GM12801 (cell line): Measurements from ENCODE around the gene ZCWPW1.

Source experiments
- TF ChIP-seq, protein P1 (sequence below): IDR thresholded peaks from one replicate; pipeline ENCODE4 v1.5.1; 2011; ENCODE audit warnings: control low read depth; ENCODE audit not compliant: insufficient read length; ENCODE audit errors: extremely low read depth

The ZCWPW1 gene

DNA sequence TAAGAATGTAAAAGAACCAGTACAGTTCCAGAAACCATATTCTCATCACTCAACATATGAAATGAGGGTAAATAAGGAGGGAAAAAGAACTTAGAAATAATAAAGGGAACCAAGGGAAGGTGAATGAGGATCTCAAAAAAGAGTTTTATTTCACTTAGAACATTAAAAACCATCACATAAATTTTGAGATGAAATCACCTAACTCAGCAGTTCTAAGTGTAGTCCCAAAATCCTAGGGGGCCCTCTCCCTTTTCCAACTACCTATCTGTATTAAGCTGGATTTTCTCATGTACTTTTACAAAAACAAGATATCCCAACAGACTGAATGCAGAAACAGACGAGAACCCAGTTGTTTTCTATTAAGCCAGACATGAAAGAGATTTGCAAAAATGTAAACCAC is 3.2 kb downstream of the ZCWPW1 start:
- TF ChIP-seq, protein P1, sequence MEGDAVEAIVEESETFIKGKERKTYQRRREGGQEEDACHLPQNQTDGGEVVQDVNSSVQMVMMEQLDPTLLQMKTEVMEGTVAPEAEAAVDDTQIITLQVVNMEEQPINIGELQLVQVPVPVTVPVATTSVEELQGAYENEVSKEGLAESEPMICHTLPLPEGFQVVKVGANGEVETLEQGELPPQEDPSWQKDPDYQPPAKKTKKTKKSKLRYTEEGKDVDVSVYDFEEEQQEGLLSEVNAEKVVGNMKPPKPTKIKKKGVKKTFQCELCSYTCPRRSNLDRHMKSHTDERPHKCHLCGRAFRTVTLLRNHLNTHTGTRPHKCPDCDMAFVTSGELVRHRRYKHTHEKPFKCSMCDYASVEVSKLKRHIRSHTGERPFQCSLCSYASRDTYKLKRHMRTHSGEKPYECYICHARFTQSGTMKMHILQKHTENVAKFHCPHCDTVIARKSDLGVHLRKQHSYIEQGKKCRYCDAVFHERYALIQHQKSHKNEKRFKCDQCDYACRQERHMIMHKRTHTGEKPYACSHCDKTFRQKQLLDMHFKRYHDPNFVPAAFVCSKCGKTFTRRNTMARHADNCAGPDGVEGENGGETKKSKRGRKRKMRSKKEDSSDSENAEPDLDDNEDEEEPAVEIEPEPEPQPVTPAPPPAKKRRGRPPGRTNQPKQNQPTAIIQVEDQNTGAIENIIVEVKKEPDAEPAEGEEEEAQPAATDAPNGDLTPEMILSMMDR, result no peak

DNA sequence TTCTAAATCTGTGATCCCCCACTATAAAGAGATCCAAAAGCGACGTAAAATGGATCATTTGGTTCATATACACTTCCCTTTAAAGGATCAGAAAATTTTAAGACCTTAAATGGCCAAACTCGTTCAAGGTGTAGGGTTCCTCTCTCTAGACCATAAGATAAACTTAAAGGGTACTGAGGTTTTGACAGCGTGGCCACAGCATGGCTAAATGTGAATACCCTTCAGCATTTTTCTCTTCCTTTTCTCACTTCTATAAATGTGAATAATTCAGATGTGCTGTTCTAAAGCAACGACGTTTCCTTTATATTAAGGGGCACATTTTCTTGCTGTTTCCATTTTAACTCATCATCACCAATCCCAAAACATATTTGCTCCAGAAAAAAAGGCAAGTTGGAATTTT is 5.2 kb downstream of the ZCWPW1 start:
- TF ChIP-seq, protein P1, result no peak

- TF ChIP-seq, protein P1, result no peak
These were observed 8.8 kb downstream of the ZCWPW1 start for GRCh38 chr7:100419660-100420226.

DNA sequence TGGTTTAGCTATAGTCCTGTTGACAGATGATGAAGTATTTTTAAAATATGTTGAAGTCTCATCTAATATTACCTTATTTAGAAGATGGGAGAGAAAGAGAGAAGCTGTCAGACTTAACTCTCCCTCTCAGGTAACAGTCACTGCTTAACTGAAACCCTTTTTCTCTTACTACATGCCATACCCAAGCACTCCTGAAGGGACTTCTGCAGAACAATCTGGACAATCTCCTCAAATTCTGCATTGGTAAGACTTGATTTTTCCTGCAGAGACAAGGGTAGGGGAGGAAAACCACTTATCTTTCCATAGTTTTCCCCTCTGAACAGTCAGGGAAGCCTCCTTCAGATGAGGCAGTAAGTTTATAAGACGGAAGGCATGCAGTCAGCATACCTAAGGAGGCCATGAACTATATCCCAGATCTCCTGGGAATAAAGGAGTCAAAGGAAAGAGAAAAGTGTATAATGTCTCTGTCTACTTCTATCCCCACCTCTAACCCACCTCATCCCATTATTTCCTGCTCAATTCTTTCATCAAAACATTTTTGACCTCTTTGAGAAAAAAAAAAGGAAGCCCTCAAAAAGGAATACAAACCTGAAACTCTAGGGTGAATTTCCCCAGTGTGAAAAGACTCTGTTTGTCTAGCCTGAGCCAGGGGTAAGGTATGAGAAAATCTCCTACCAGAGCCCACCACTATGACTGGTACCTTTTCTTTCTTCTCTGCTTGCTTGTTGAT is 9.4 kb downstream of the ZCWPW1 start:
- TF ChIP-seq, protein P1, result no peak

DNA sequence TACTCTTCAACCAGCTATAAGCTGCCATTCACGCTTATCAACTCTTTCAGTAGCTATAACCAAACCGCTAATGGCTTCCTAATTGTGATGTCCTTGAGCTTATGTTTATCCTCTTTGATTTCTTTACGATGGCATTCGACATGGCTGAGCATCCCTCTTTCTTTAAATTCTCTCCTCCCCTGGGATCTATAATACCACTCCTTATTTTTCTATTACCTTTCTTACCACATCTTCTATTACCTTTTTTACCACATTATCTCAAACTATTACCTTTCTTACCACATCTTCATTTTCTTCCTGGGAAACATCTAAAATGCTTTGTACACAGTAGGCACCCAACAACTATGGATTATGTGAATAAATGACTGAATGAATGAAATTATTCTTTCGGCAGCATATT is 13.1 kb downstream of the ZCWPW1 start:
- TF ChIP-seq, protein P1, result no peak

DNA sequence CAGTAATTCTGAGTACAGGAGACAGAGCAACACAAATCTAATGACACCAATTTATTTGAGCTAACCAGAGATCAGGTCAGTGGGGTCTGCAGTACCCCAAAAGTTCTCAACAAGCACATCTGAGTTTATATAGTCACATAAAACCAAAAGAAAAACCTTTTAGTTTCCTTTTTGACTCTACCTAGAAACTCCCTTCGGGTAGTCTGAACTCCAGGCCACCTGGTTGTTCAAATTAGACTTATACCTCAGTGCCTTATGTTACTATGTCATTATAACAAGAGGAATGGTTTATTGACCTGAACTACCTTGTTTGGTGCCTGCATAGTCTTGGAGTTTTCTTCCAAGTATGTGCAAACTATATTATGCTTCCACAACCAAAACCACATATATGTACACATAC is 14.6 kb downstream of the ZCWPW1 start:
- TF ChIP-seq, protein P1, result no peak

GRCh38 chr7:100413346-100413745 is 15.2 kb downstream of the ZCWPW1 start:
- TF ChIP-seq, protein P1, result no peak
